Naive thymus-derived CD4-positive, alpha-beta T cell (primary cell): ENCODE measurements around the gene CPAMD8. TPM values are rescaled to one million over a fixed set of nuclear protein-coding genes. Genes with fewer than 3 reads are reported as not detected.
A peak's percentile ranks its signal among the peaks of the same experiment; 100 is the strongest.

Experiments used
- ATAC-seq: fragments of 150-1000 bp; cut with Tn5 transposase; 2 replicates; pipeline ENCODE4 v1.10.0; 2021; ENCODE audit warnings: mild to moderate bottlenecking, moderate library complexity
- CTCF ChIA-PET: fragments of 350-600 bp; sonication (Branson Sonifier 250); formaldehyde crosslinking; loops from one replicate; lab custom pipeline; 2021; ENCODE audit warnings: antibody characterized with exemption; lab: Charles Lee
- POLR2A ChIA-PET: fragments of 350-600 bp; sonication (Branson Sonifier 250); formaldehyde crosslinking; loops from one replicate; lab custom pipeline; 2021; ENCODE audit warnings: antibody characterized with exemption, inconsistent platforms; lab: Charles Lee
- DNase-seq, 9 donors: peaks; one replicate each; pipeline versions ENCODE4 v3.0.0 to v3.0.0-alpha.2; 2020 to 2022; ENCODE audit warnings: mixed read lengths in 1 of 9
- H3K27ac ChIP-seq: one replicate; pipeline ENCODE4 v1.7.0; 2013; ENCODE audit warnings: mild to moderate bottlenecking, low read depth, low read length, moderate library complexity
- H3K27me3 ChIP-seq, 2 donors: one replicate each; pipeline ENCODE4 v1.7.0; 2013; ENCODE audit warnings: low read length in 2 of 2, mild to moderate bottlenecking in 2 of 2, moderate library complexity in 2 of 2; ENCODE audit not compliant: control insufficient read depth in 2 of 2, insufficient read depth in 2 of 2
- H3K36me3 ChIP-seq, 3 experiments: 1 replicate in 2 of 3; 2 replicates in 1 of 3; pipeline ENCODE4 v1.7.0; 2013; ENCODE audit warnings: low read length in 3 of 3, mild to moderate bottlenecking in 3 of 3, moderate library complexity in 1 of 3; ENCODE audit not compliant: insufficient read depth in 3 of 3, control insufficient read depth in 2 of 3
- H3K4me1 ChIP-seq, 2 donors: one replicate each; pipeline ENCODE4 v1.7.0; 2013; ENCODE audit warnings: low read length in 2 of 2, mild to moderate bottlenecking in 2 of 2, moderate library complexity in 1 of 2; ENCODE audit not compliant: control insufficient read depth in 2 of 2, insufficient read depth in 2 of 2
- H3K4me3 ChIP-seq: 2 replicates; pipeline ENCODE4 v1.7.0; 2013; ENCODE audit warnings: mild to moderate bottlenecking, low read length
- H3K9me3 ChIP-seq, 3 experiments: 1 replicate in 2 of 3; 2 replicates in 1 of 3; pipeline ENCODE4 v1.7.0; 2013; ENCODE audit warnings: low read length in 3 of 3; ENCODE audit not compliant: control insufficient read depth in 2 of 3
- H3K27ac Mint-ChIP-seq, 9 donors: one replicate each; pipeline ENCODE4 v1.8.0; 2020 to 2022; ENCODE audit warnings: mixed read lengths in 9 of 9, mild to moderate bottlenecking in 8 of 9, moderate library complexity in 5 of 9, inconsistent platforms in 2 of 9
- H3K27me3 Mint-ChIP-seq, 5 donors: one replicate each; pipeline ENCODE4 v1.8.0; 2021 to 2022; ENCODE audit warnings: mixed read lengths in 5 of 5, mild to moderate bottlenecking in 1 of 5
- H3K36me3 Mint-ChIP-seq, 5 donors: one replicate each; pipeline ENCODE4 v1.8.0; 2020 to 2022; ENCODE audit warnings: mixed read lengths in 5 of 5, mild to moderate bottlenecking in 3 of 5, inconsistent platforms in 1 of 5
- H3K4me1 Mint-ChIP-seq, 7 donors: one replicate each; pipeline ENCODE4 v1.8.0; 2020 to 2022; ENCODE audit warnings: mixed read lengths in 7 of 7, mild to moderate bottlenecking in 3 of 7, inconsistent platforms in 1 of 7
- H3K4me3 Mint-ChIP-seq, 10 donors: one replicate each; pipeline ENCODE4 v1.8.0; 2020 to 2022; ENCODE audit warnings: mild to moderate bottlenecking in 10 of 10, mixed read lengths in 10 of 10, moderate library complexity in 6 of 10, inconsistent platforms in 2 of 10
- H3K9me3 Mint-ChIP-seq, 11 donors: one replicate each; pipeline ENCODE4 v1.8.0; 2020 to 2022; ENCODE audit warnings: mixed read lengths in 11 of 11, mild to moderate bottlenecking in 4 of 11, inconsistent platforms in 1 of 11, moderate library complexity in 1 of 11
- intact Hi-C, 2 donors: fragments of 100-400 bp; cut with micrococcal nuclease; formaldehyde crosslinking; loops; one replicate each; pipeline ENCODE4 v1.15.1; 2023
- polyA plus RNA-seq, 2 donors: library from polyadenylated mRNA; unstranded; fragments of 300-500 nt; fragmentation: Illumina TruSeq; gene quantifications; one replicate each; pipeline ENCODE4 v1.2.3, GENCODE V29; 2021
- total RNA-seq, 6 experiments: library from RNA in 5 of 6; stranded (reverse) in 5 of 6; gene quantifications; 1 replicate in 5 of 6; 2 replicates in 1 of 6; pipeline ENCODE4 v1.2.3 and lab custom pipeline; 2021 to 2026

The CPAMD8 gene
- total and polyA plus RNA-seq, 7 experiments from 2014 or later = 0.18 to 6.6 (median 2.4) TPM

DNA sequence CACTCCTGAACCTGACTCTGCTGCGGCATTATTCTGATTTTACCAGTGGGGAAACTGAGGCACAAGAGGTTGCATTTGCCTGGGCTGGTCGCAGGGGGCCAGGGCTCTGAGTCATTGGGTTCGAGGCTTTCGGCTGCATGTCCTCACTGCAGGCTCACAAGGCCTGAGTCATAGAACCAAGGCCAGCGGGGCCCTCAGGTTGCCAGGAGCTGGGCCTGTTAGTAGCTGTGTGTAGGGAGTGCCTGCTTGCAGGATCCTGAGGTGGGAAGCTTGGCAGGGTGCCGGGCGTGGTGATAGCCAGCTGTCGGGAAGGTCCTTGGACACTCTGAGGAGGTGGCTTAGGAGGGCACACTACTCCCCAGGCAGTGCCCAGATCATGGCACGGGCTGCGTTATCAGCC, 159.4 kb downstream of the CPAMD8 start:
- H3K4me3 Mint-ChIP-seq = no peak overlapping the region
- no peak overlapping the region for H3K27ac Mint-ChIP-seq
- CTCF ChIA-PET = no interaction called here

DNA sequence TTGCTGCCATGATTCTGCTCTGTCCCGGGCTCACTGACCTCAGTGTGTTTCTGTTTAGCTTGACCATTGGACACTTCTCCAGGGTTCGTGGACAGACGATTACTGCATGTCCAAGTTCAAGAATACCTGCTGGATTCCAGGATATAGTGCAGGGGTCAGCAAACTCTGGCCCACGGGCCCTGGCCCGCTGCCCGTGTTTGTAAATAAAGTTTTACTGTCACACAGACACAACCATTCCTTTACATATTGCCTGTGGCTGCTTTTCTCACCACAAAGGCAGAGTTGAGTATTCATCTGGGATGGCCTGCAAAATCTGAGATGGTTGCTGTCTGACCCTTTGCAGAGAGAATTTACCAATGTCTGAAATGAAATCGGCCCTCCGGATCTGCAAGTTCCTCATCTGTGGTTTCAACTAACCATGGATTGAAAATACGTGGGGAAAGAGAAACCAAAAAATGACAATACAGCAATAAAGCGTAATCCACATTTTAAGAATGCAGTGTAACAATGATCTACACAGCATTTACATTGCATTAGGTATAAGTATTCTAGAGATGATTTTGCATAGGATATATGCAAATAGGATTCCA, 163.7 kb downstream of the CPAMD8 start:
- Histone ChIP-seq H3K27ac (no peak overlapping the region), H3K36me3 (peaks cover 4 to 58% (median 12%) of the 10 kb centered on the region in 3 experiments), H3K4me1 (no peaks in the 10 kb centered on the region), H3K27me3 (no peaks in the 10 kb centered on the region), H3K9me3 (no peaks in the 10 kb centered on the region), H3K4me3 (no peak overlapping the region)
- Mint-ChIP-seq H3K27me3 (no peaks in the 10 kb centered on the region), H3K27ac (no peak overlapping the region), H3K9me3 (no peaks in the 10 kb centered on the region), H3K36me3 (peaks cover 4 to 46% (median 17%) of the 10 kb centered on the region in 5 donors), H3K4me1 (peaks cover 0 to 6% (median 0%) of the 10 kb centered on the region in 7 donors), H3K4me3 (no peak overlapping the region)
- POLR2A ChIA-PET = no interaction called here
- DNase-seq (no peak), ATAC-seq (no peak)
- intact Hi-C loops = no loop called here
- CTCF ChIA-PET = no interaction called here

More for the DNA sequence above, 159.4 kb downstream of the CPAMD8 start:
- Histone ChIP-seq H3K27me3 (no peaks in the 10 kb centered on the region), H3K9me3 (no peaks in the 10 kb centered on the region), H3K36me3 (peaks cover 9 to 90% (median 12%) of the 10 kb centered on the region in 3 experiments), H3K4me3 (no peak overlapping the region), H3K4me1 (no peaks in the 10 kb centered on the region), H3K27ac (no peak overlapping the region)
- H3K4me1 Mint-ChIP-seq = peaks cover 0 to 4% (median 0%) of the 10 kb centered on the region in 7 donors
- no peak for ATAC-seq
- peaks cover 4 to 45% (median 15%) of the 10 kb centered on the region in 5 donors for H3K36me3 Mint-ChIP-seq
- no peaks in the 10 kb centered on the region for H3K9me3 Mint-ChIP-seq
- no peak for DNase-seq
- POLR2A ChIA-PET = no interaction called here
- H3K27me3 Mint-ChIP-seq = no peaks in the 10 kb centered on the region
- intact Hi-C loops = no loop called here

DNA sequence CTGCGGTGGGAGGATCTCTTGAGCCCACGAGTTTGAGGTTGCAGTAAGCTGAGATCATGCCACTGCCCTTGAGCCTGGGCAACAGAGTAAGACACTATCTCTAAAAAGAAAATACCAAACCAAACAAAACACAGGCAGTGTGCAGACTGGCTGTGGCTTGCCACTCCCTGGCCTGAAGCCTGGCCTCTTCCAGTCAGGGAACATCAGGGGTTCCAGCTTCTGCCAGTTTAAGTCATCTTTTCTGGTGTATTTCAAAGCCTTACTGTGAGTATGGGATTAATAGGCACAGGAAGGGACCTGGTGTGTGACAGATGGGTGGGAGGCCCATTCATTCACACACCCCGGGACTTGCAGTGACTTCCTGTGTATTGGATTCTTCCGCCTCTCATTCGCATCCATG, 164.8 kb downstream of the CPAMD8 start:
- no peak overlapping the region for H3K4me3 ChIP-seq
- Mint-ChIP-seq H3K4me3 (no peak overlapping the region), H3K4me1 (peaks cover 0 to 6% (median 0%) of the 10 kb centered on the region in 7 donors), H3K9me3 (no peaks in the 10 kb centered on the region), H3K36me3 (peaks cover 4 to 47% (median 17%) of the 10 kb centered on the region in 5 donors), H3K27me3 (no peaks in the 10 kb centered on the region), H3K27ac (no peak overlapping the region)
- ChIA-PET CTCF (no interaction called here), POLR2A (no interaction called here)
- DNase-seq (no peak), ATAC-seq (no peak)
- peaks cover 4 to 48% (median 12%) of the 10 kb centered on the region in 3 experiments for H3K36me3 ChIP-seq
- H3K4me1 ChIP-seq = no peaks in the 10 kb centered on the region
- H3K9me3 ChIP-seq = no peaks in the 10 kb centered on the region
- H3K27me3 ChIP-seq = no peaks in the 10 kb centered on the region
- intact Hi-C loops = no loop called here
- no peak overlapping the region for H3K27ac ChIP-seq

DNA sequence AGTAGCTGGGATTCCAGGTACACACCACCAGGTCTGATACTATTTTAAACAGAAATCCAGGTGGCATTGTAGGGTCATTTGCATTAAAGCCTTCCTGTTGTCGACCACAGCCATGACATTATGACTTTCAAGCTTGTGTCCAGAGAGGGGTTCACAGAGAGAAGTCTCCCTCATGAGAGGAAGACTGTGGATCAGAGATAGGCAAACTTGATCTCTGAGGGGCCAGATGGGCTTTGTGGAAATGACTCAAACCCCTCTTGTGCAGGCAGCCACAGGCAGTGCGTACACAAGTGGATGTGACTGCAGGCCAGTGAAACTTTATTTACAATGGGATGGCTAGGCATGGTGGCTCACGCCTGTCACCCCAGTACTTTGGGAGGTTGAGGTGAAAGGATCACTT, 165.6 kb downstream of the CPAMD8 start:
- DNase-seq (no peak), ATAC-seq (no peak)
- ChIA-PET POLR2A (no interaction called here), CTCF (no interaction called here)
- Histone ChIP-seq H3K4me3 (no peak overlapping the region), H3K4me1 (no peaks in the 10 kb centered on the region), H3K27ac (no peak overlapping the region), H3K9me3 (no peaks in the 10 kb centered on the region), H3K27me3 (no peaks in the 10 kb centered on the region), H3K36me3 (peaks cover 4 to 43% (median 6%) of the 10 kb centered on the region in 3 experiments)
- Mint-ChIP-seq H3K36me3 (peaks cover under 1 to 50% (median 13%) of the 10 kb centered on the region in 5 donors), H3K27ac (no peak overlapping the region), H3K9me3 (no peaks in the 10 kb centered on the region), H3K4me3 (no peak overlapping the region), H3K27me3 (no peaks in the 10 kb centered on the region), H3K4me1 (peaks cover 0 to 6% (median 0%) of the 10 kb centered on the region in 7 donors)
- intact Hi-C loops = no loop called here

DNA sequence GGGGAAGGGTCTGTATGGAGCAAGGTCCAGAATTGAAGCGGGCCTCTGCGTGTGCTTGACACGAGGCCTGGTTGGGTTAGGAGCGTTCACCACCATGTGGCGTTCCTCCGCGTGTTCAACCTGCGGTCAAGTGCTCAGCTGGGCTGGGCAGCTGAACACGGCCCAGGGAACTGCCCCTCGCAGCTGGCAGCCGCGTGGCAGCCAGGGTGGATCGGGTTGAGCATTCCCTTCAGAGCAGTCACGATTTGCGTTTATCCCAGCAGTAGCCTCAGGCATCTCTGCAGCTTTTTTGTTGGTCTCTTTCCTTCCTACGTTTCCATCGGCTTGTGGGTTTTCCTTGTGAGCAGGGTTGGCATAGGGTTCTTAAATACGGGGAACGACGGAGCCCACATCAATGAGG, 166.5 kb downstream of the CPAMD8 start:
- Mint-ChIP-seq H3K4me3 (no peak overlapping the region), H3K36me3 (peaks cover 0 to 47% (median 13%) of the 10 kb centered on the region in 5 donors), H3K9me3 (no peaks in the 10 kb centered on the region), H3K4me1 (peaks cover 0 to 6% (median 0%) of the 10 kb centered on the region in 7 donors), H3K27me3 (no peaks in the 10 kb centered on the region), H3K27ac (peak overlapping the region in 1 of 9 donors; percentile 79)
- ATAC-seq = no peak
- intact Hi-C loops = no loop called here
- H3K4me3 ChIP-seq = no peak overlapping the region
- H3K27ac ChIP-seq = no peak overlapping the region
- no peak for DNase-seq
- H3K9me3 ChIP-seq = no peaks in the 10 kb centered on the region
- ChIA-PET CTCF (no interaction called here), POLR2A (no interaction called here)
- H3K27me3 ChIP-seq = no peaks in the 10 kb centered on the region
- no peaks in the 10 kb centered on the region for H3K4me1 ChIP-seq
- H3K36me3 ChIP-seq = peaks cover 0 to 38% (median 4%) of the 10 kb centered on the region in 3 experiments

DNA sequence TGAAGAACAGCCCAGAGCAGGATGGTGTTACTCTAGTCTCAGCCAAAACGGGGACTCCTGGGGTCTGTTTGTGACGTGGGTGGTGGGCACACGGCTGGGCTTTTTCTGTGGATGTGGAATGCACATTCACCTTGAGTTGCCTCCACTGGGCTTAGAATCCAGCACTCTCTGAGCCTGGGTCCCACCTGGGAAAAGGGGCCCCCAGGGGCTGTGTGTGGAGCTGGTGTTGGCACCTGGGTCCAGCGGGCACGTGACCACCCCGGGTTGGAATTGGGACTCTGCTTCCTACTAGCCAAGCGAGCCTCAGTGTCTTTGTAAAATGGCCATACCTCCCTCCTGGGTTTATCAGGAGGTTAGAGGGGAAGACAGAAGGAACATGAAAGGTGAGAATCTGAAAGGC, 167.0 kb downstream of the CPAMD8 start:
- H3K4me1 Mint-ChIP-seq = peaks cover 0 to 6% (median 0%) of the 10 kb centered on the region in 7 donors
- H3K36me3 Mint-ChIP-seq = peaks cover under 1 to 51% (median 18%) of the 10 kb centered on the region in 5 donors
- no peak overlapping the region for H3K4me3 Mint-ChIP-seq
- H3K9me3 ChIP-seq = no peaks in the 10 kb centered on the region
- H3K27me3 ChIP-seq = no peaks in the 10 kb centered on the region
- H3K4me3 ChIP-seq = no peak overlapping the region
- H3K27ac Mint-ChIP-seq = no peak overlapping the region
- H3K4me1 ChIP-seq = no peaks in the 10 kb centered on the region
- ChIA-PET CTCF (no interaction called here), POLR2A (no interaction called here)
- DNase-seq (no peak), ATAC-seq (no peak)
- H3K27ac ChIP-seq = no peak overlapping the region
- intact Hi-C loops = no loop called here
- no peaks in the 10 kb centered on the region for H3K9me3 Mint-ChIP-seq
- H3K36me3 ChIP-seq = peaks cover 0 to 40% (median 4%) of the 10 kb centered on the region in 3 experiments
- H3K27me3 Mint-ChIP-seq = no peaks in the 10 kb centered on the region

DNA sequence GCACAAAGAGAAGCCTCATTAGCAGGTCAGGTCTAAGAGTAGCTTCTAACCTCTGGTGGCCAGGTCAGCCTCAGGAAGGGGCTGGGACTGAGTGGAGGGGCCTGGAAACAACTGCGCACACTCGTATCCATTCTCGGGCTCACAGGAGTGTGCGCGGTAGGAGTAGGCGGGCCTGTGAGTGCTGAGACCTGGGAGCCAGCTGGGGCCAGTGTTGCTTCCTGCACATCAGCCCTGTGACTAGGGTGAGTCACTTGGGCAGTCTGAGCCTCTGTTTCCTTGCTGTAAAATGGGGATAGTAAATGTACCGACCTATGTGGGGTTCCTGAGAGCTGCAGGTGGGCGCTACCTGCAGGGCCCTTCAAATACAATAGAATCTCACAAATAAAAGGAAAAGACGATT, 170.5 kb downstream of the CPAMD8 start:
- Mint-ChIP-seq H3K4me3 (no peak overlapping the region), H3K27me3 (no peaks in the 10 kb centered on the region), H3K27ac (no peak overlapping the region), H3K9me3 (no peaks in the 10 kb centered on the region), H3K4me1 (peaks cover 0 to 11% (median 0%) of the 10 kb centered on the region in 7 donors), H3K36me3 (peaks cover 0 to 62% (median 18%) of the 10 kb centered on the region in 5 donors)
- Histone ChIP-seq H3K4me3 (no peak overlapping the region), H3K36me3 (peaks cover 0 to 52% (median 0%) of the 10 kb centered on the region in 3 experiments), H3K27me3 (no peaks in the 10 kb centered on the region), H3K4me1 (no peaks in the 10 kb centered on the region), H3K27ac (no peak overlapping the region), H3K9me3 (no peaks in the 10 kb centered on the region)
- ATAC-seq (no peak), DNase-seq (no peak)
- CTCF ChIA-PET = no interaction called here
- intact Hi-C loops = no loop called here
- POLR2A ChIA-PET = no interaction called here
